ENCODE results near the gene TMEM239.

Gene TMEM239

DNA sequence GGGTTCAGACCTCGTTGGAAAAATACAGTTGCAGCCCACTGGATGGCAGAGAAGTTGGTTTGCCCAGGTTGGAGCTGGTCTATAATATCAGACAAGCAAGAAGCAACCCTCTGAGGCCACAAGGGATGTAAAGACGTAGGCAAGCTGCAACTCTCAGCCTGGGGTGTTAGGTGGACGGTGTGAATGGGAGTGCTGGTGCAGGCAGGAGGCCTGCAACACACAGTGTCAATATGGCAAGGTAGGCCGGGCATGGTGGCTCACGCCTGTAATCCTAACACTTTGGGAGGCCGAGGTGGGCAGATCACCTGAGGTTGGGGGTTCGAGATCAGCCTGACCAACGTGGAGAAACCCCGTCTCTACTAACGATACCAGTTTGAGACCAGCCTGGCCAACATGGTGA lies 34.9 kb downstream of the TMEM239 start:
- DNase-seq: no peak

DNA sequence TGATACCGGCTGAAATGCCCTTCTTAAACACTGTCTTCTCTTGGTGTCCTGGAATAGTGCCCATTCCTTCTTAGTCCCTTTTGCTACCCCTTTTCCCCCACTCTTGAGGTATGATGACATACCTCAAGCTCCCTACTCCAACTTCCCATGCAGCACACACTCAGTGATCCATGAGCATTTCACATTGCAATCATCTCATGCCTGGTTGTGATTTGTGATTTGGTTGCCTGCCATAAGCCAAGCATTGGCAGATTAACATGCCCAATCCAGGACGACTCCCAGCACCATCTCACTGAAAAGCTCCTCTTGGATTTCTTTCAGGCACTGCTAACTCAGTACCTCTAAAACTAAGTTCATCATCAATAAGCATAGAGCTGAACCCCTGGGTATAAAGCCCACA lies 42.4 kb downstream of the TMEM239 start:
- no peak for DNase-seq

DNA sequence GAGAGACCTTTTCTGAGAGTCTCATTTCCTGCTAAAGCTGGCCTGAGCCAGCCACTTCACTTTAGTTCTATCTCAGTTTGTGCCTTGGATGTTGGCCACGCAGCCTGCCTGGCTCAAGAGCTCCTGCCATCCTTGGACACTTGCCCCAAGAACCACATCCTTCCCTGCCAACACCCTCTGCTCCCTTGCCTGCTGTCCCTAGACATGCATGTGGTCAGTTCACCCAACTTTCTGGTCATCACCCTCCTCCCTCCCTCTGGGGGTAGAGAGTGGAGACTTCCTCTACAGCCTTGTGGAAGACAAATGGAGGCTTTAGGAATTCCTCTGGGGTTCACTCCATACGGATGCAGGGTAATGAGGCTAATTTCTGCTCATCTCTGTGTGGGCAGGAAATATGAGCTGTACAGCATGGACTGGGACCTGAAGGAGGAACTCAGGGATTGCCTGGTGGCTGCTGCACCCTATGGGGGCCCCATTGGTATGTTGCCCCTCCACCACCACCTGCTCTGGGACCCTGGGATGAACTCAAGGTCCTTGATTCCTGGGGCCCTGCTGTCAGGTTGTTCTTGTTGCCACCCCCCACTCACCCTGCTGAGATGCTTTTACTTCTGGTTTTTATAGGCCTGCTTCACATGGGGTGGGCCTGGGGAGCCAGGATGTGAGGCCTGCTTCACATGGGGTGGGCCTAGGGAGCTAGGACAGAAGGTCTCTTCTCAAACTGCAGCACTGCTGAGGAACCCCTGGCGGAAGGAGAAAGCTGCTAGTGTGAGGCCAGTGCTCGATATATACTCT lies 43.4 kb downstream of the TMEM239 start:
- peak; percentile 22 to 27 for DNase-seq

DNA sequence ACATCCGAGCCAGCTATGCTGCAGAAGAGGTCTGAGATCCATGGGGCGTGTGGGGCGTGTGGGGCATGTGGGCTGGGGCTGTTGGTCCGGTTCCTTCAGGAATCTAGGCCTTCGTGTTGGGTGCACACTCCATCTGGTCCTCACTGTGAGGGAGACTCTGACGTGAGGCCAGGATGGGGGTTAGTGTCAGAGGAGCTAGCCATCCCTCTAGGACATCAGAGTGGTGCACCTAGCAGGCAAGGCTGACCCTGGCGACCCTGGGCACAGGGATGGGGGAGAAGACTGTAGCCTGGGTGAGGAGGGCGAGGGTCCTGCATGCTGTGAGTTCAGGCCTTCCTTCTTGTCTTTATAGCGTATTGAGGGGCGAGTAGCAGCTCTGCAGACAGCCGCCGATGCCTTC lies 48.5 kb downstream of the TMEM239 start:
- DNase-seq: no peak

DNA sequence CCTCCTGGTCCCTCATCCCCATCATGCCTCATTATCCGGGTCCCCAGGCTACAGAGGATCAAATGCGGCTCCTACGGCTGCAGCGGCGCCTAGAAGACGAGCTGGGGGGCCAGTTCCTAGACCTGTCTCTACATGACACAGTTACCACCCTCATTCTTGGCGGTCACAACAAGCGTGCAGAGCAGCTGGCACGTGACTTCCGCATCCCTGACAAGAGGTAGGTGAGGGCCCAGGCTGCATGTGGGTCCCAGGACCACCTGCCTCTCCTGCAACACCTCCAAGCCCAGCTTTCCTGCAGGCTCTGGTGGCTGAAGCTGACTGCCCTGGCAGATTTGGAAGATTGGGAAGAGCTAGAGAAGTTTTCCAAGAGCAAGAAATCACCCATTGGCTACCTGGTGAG lies 48.9 kb downstream of the TMEM239 start:
- no peak for DNase-seq

DNA sequence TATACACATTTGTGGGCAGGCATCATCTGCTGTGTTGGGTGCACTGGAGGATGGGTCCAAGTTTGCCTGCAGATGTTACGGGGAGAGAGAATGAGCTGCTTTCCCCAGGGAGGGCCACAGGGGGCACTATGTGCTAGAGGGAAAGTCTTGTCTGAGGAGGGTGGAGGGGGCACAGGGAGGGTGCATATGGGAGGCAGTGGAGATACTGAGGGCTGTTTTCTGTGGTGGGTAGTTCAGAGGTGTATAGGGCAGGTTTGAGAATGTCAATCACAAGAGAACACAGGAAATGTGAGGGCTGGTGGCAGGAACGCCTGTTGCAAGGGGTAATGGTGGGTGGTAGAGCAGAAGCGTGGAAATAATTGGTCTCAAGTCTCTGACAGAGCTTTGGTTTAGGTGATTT lies 49.5 kb downstream of the TMEM239 start:
- DNase-seq: no peak

DNA sequence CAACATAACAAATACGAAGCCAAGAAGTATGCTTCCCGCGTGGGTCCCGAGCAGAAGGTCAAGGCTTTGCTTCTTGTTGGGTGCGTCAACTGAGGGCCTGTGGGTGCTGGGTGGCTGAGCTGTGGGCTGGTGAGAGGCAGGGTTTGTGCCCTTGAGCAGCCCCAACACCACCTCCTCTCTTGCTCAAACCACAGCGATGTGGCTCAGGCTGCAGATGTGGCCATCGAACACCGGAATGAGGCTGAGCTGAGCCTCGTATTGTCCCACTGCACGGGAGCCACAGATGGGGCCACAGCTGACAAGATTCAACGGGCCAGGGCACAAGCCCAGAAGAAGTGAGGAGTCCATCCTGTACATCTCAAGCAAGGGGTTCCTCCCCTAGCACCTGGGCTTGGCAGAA lies 50.1 kb downstream of the TMEM239 start:
- no peak for DNase-seq

DNA sequence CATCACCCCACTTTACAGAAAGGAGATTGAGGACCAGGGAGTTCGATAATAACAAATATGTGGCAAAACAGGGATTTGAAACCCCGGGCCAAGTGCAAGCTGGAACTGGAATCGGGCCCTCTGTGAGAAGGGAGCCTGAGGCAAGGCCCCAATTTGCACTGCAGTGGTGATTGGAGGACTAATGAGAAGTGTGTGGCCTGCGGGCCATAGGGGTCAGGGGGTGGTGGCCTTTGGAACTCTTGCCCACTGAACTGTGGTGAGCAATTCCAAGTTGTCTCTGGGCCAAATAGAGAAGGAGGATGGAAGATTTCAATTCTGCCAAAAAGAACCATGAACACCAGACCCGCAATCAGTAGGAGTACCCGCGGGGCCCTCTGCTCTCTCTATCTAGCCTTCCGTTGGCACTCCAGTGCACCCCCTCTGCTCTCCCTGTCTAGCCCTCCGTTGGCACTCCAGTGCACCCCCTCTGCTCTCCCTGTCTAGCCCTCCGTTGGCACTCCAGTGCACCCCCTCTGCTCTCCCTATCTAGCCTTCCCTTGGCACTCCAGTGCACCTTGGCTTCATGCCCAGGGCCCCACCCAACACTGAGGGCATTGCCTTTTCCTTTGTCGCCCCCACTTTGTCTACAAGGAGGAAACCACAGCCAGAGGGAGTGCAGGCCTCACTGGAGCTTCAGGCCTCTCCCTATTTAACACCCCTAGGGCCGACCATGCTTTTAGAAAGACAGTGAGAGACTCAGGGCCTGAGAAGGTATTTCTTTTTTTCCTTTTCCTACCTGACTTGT lies 51.1 kb downstream of the TMEM239 start:
- DNase-seq: no peak

Measured in AML-193 (cell line).